ENCODE measurements around the gene DYSF. TPM values are rescaled to one million over a fixed set of nuclear protein-coding genes. Genes with fewer than 3 reads are reported as not detected.

Gene DYSF
- total and polyA plus RNA-seq, 2 donors = 5.8 to 9.2 TPM

GRCh38 chr2:71460056-71460455 lies 6.7 kb downstream of the DYSF start:
- no peak overlapping the region for H3K4me3 ChIP-seq (ENCODE audit: low read length in 2 of 2)
- peaks cover 5 to 31% of the 10 kb centered on the region in 2 donors for H3K27me3 ChIP-seq (ENCODE audit: control insufficient read depth in 2 of 2, insufficient read depth in 1 of 2, low read length in 1 of 2)
- peaks cover 0 to 10% of the 10 kb centered on the region in 2 donors for H3K4me1 ChIP-seq (ENCODE audit: control insufficient read depth in 2 of 2, insufficient read depth in 2 of 2, low read length in 2 of 2)
- no peaks in the 10 kb centered on the region for H3K36me3 ChIP-seq (ENCODE audit: control insufficient read depth in 2 of 2, insufficient read depth in 2 of 2, low read length in 1 of 2)
- no peak overlapping the region for H3K27ac ChIP-seq (ENCODE audit: low read depth in 1 of 2, low read length in 1 of 2)
- H3K9me3 ChIP-seq (ENCODE audit: control insufficient read depth in 2 of 2, insufficient read depth in 1 of 2, low read length in 1 of 2) = peaks cover 7 to 25% of the 10 kb centered on the region in 2 donors
- no peak for DNase-seq (ENCODE audit: low read depth in 6 of 9, low spot score in 9 of 9)
- 97% methylated on average over 6 of the region's 6 CpGs for WGBS

DNA sequence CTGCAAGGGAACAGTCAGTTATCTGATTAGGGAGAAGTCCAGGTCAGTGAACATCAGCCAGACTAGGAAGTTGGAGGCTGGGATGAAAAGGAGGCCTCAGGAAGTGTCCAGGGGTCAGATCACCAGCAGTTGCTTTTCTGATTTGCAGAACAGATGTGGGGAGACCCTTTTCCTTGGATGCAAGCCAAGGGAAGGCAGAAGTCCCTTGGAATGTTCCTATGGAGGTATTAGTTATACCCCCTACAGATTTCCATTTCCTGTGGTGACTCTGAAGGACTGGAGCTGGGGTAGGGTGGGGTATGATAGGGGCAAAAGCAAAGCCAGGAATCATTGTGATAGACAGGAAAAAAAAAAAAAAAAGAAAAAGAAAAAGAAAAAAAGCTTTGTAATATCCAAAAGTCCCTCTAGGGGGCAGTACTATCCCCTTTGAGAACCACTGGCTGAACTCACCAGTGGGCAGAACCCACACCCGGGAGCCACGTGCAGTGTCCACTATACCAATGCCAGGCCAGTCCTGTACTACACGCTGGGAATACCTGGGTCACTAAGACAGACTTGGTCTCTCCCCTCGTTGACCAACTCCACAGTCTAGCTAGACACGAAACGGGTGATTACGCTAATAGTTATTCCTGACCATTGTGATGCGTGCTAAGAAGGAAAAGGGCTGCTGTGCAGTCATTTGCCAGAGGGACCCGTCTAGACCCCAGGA lies 7.4 kb downstream of the DYSF start:
- WGBS = 79% methylated on average over 9 of the region's 9 CpGs
- DNase-seq (ENCODE audit: low read depth in 6 of 9, low spot score in 9 of 9) = no peak

GRCh38 chr2:71461304-71461671 lies 7.9 kb downstream of the DYSF start:
- Histone ChIP-seq H3K9me3 (ENCODE audit: control insufficient read depth in 2 of 2, insufficient read depth in 1 of 2, low read length in 1 of 2) (peaks cover 7 to 25% of the 10 kb centered on the region in 2 donors), H3K27ac (ENCODE audit: low read depth in 1 of 2, low read length in 1 of 2) (no peak overlapping the region), H3K4me3 (ENCODE audit: low read length in 2 of 2) (no peak overlapping the region), H3K36me3 (ENCODE audit: control insufficient read depth in 2 of 2, insufficient read depth in 2 of 2, low read length in 1 of 2) (no peaks in the 10 kb centered on the region), H3K4me1 (ENCODE audit: control insufficient read depth in 2 of 2, insufficient read depth in 2 of 2, low read length in 2 of 2) (peaks cover 0 to 3% of the 10 kb centered on the region in 2 donors), H3K27me3 (ENCODE audit: control insufficient read depth in 2 of 2, insufficient read depth in 1 of 2, low read length in 1 of 2) (peaks cover 13 to 36% of the 10 kb centered on the region in 2 donors)
- no peak for DNase-seq (ENCODE audit: low read depth in 6 of 9, low spot score in 9 of 9)
- 56% methylated on average over 5 of the region's 5 CpGs for WGBS

More for the DNA sequence above, 7.4 kb downstream of the DYSF start:
- peaks cover 0 to 4% of the 10 kb centered on the region in 2 donors for H3K4me1 ChIP-seq (ENCODE audit: control insufficient read depth in 2 of 2, insufficient read depth in 2 of 2, low read length in 2 of 2)
- no peak overlapping the region for H3K4me3 ChIP-seq (ENCODE audit: low read length in 2 of 2)
- H3K27me3 ChIP-seq (ENCODE audit: control insufficient read depth in 2 of 2, insufficient read depth in 1 of 2, low read length in 1 of 2) = peaks cover 8 to 31% of the 10 kb centered on the region in 2 donors
- H3K9me3 ChIP-seq (ENCODE audit: control insufficient read depth in 2 of 2, insufficient read depth in 1 of 2, low read length in 1 of 2) = peaks cover 7 to 25% of the 10 kb centered on the region in 2 donors
- no peaks in the 10 kb centered on the region for H3K36me3 ChIP-seq (ENCODE audit: control insufficient read depth in 2 of 2, insufficient read depth in 2 of 2, low read length in 1 of 2)
- no peak overlapping the region for H3K27ac ChIP-seq (ENCODE audit: low read depth in 1 of 2, low read length in 1 of 2)

DNA sequence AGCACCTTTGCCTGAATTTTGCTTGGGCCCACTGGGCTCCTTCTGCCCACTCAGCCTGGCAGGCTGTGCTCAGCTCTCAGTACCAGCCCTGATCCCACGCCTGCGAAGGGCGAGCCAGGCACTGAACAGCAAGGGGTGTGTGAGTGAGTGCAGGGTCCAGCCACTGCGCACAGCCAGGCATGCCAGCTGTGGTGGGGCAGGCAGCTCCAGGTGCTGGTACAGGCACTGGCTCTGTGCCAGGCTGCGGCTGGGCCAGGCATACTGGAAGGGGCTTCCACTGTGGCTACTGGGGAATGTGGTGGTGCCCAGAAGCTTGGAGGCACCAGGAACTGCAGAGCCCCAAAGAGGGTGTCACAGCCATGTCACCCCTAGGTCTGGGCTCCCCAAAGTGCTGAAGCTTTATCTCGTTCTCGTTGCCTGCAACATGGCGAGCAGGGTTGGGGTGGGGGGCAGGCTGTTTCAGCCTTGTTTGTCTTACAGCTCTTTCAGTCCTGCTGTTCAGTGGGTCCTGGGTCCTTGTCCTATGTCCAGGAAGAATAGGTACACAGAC lies 8.8 kb downstream of the DYSF start:
- WGBS = 93% methylated on average over 8 of the region's 8 CpGs
- no peak for DNase-seq (ENCODE audit: low read depth in 6 of 9, low spot score in 9 of 9)
- H3K36me3 ChIP-seq (ENCODE audit: control insufficient read depth in 2 of 2, insufficient read depth in 2 of 2, low read length in 1 of 2) = no peaks in the 10 kb centered on the region

DNA sequence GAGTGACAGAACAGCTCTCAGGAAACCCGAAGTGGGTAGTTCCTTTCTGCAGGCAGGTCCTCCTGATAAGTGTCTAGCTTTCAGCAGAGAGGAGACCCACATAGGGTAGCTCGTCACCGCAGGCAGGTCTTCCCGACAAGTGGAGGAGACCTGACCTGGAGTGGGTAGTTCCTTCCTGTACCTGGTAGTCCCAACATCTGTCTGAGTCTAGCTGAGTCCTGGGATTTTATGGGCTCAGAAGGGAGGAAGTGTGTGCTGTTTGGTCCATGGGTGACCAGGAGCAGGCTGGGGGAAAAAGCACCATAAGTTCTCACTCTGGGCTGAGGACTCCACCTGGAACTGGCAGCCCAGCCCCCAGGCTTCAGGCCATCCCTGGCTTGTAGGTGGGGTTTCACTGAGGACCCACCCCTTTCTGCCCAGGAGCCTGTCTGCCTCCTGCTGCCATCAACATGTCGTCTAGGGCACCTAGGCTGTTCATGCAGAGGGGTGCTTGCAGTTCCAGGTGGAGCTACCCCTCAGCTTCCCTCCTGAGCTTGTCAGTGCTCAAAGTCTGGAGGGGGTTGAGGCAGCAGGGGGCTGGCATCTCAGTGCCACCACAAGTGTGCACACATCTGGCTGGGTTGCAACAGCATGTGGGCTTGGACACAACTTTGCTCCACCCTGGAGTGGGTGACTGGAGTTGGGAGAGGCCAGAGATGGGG lies 9.4 kb downstream of the DYSF start:
- Histone ChIP-seq H3K4me1 (ENCODE audit: control insufficient read depth in 2 of 2, insufficient read depth in 2 of 2, low read length in 2 of 2) (peaks cover 0 to 3% of the 10 kb centered on the region in 2 donors), H3K27me3 (ENCODE audit: control insufficient read depth in 2 of 2, insufficient read depth in 1 of 2, low read length in 1 of 2) (peaks cover 28 to 50% of the 10 kb centered on the region in 2 donors), H3K4me3 (ENCODE audit: low read length in 2 of 2) (no peak overlapping the region), H3K27ac (ENCODE audit: low read depth in 1 of 2, low read length in 1 of 2) (no peak overlapping the region), H3K9me3 (ENCODE audit: control insufficient read depth in 2 of 2, insufficient read depth in 1 of 2, low read length in 1 of 2) (peaks cover 7 to 28% of the 10 kb centered on the region in 2 donors), H3K36me3 (ENCODE audit: control insufficient read depth in 2 of 2, insufficient read depth in 2 of 2, low read length in 1 of 2) (no peaks in the 10 kb centered on the region)
- no peak for DNase-seq (ENCODE audit: low read depth in 6 of 9, low spot score in 9 of 9)
- 94% methylated on average over 5 of the region's 5 CpGs for WGBS

More for the DNA sequence above, 8.8 kb downstream of the DYSF start:
- H3K4me3 ChIP-seq (ENCODE audit: low read length in 2 of 2) = no peak overlapping the region
- no peak overlapping the region for H3K27ac ChIP-seq (ENCODE audit: low read depth in 1 of 2, low read length in 1 of 2)
- peaks cover 0 to 3% of the 10 kb centered on the region in 2 donors for H3K4me1 ChIP-seq (ENCODE audit: control insufficient read depth in 2 of 2, insufficient read depth in 2 of 2, low read length in 2 of 2)
- H3K9me3 ChIP-seq (ENCODE audit: control insufficient read depth in 2 of 2, insufficient read depth in 1 of 2, low read length in 1 of 2) = peaks cover 7 to 28% of the 10 kb centered on the region in 2 donors
- peaks cover 22 to 43% of the 10 kb centered on the region in 2 donors for H3K27me3 ChIP-seq (ENCODE audit: control insufficient read depth in 2 of 2, insufficient read depth in 1 of 2, low read length in 1 of 2)

DNA sequence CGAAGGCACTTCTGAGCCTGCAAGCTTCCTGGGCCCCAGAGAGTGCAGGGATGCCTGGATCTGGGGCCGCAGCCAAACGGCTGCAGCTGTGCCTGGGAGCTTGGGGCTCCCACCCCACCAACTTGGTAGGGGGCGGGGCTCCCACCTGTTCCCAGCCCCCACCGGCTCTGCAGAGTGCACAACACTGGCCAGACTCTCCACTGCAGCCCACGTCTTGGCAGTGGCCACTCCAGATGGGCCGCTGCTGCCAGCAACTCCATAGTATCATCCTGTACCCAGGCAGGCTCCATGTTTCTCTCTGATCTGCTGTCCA lies 9.9 kb downstream of the DYSF start:
- no peak overlapping the region for H3K27ac ChIP-seq (ENCODE audit: low read depth in 1 of 2, low read length in 1 of 2)
- H3K9me3 ChIP-seq (ENCODE audit: control insufficient read depth in 2 of 2, insufficient read depth in 1 of 2, low read length in 1 of 2) = peaks cover 7 to 28% of the 10 kb centered on the region in 2 donors
- DNase-seq (ENCODE audit: low read depth in 6 of 9, low spot score in 9 of 9) = no peak
- peaks cover 0 to 3% of the 10 kb centered on the region in 2 donors for H3K4me1 ChIP-seq (ENCODE audit: control insufficient read depth in 2 of 2, insufficient read depth in 2 of 2, low read length in 2 of 2)
- peaks cover 32 to 55% of the 10 kb centered on the region in 2 donors for H3K27me3 ChIP-seq (ENCODE audit: control insufficient read depth in 2 of 2, insufficient read depth in 1 of 2, low read length in 1 of 2)
- H3K4me3 ChIP-seq (ENCODE audit: low read length in 2 of 2) = no peak overlapping the region
- WGBS = 93% methylated on average over 7 of the region's 7 CpGs
- H3K36me3 ChIP-seq (ENCODE audit: control insufficient read depth in 2 of 2, insufficient read depth in 2 of 2, low read length in 1 of 2) = no peaks in the 10 kb centered on the region

GRCh38 chr2:71464389-71464788 lies 11.0 kb downstream of the DYSF start:
- Histone ChIP-seq H3K4me3 (ENCODE audit: low read length in 2 of 2) (no peak overlapping the region), H3K27ac (ENCODE audit: low read depth in 1 of 2, low read length in 1 of 2) (no peak overlapping the region), H3K27me3 (ENCODE audit: control insufficient read depth in 2 of 2, insufficient read depth in 1 of 2, low read length in 1 of 2) (peaks cover 36 to 66% of the 10 kb centered on the region in 2 donors), H3K4me1 (ENCODE audit: control insufficient read depth in 2 of 2, insufficient read depth in 2 of 2, low read length in 2 of 2) (peaks cover 0 to 5% of the 10 kb centered on the region in 2 donors), H3K9me3 (ENCODE audit: control insufficient read depth in 2 of 2, insufficient read depth in 1 of 2, low read length in 1 of 2) (peaks cover 7 to 28% of the 10 kb centered on the region in 2 donors), H3K36me3 (ENCODE audit: control insufficient read depth in 2 of 2, insufficient read depth in 2 of 2, low read length in 1 of 2) (no peaks in the 10 kb centered on the region)
- WGBS = 94% methylated on average over 6 of the region's 6 CpGs
- DNase-seq (ENCODE audit: low read depth in 6 of 9, low spot score in 9 of 9) = no peak

DNA sequence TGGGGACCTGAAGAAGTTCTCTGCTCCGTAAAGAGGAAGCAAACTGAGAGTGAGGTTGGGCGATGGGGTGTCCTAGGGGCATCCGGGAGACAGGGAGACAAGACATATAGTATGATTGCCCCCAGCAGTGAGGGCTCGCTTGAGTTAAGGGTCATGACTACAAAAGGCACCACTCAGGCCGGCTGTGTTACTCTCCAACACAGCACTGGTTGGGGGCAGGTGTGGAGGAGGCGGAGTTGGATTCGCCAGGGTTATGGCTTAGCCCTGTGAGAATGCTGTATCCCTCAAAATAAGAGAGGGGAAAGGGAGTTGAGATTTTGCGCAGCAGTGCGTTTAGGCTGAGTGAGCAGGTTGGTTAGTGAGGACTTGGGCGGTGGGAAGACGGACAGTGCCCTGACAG lies 12.0 kb downstream of the DYSF start:
- 68% methylated on average over 11 of the region's 11 CpGs for WGBS
- Histone ChIP-seq H3K9me3 (ENCODE audit: control insufficient read depth in 2 of 2, insufficient read depth in 1 of 2, low read length in 1 of 2) (peaks cover 7 to 28% of the 10 kb centered on the region in 2 donors), H3K27ac (ENCODE audit: low read depth in 1 of 2, low read length in 1 of 2) (no peak overlapping the region), H3K4me3 (ENCODE audit: low read length in 2 of 2) (no peak overlapping the region), H3K27me3 (ENCODE audit: control insufficient read depth in 2 of 2, insufficient read depth in 1 of 2, low read length in 1 of 2) (peaks cover 36 to 72% of the 10 kb centered on the region in 2 donors), H3K4me1 (ENCODE audit: control insufficient read depth in 2 of 2, insufficient read depth in 2 of 2, low read length in 2 of 2) (peaks cover 0 to 5% of the 10 kb centered on the region in 2 donors), H3K36me3 (ENCODE audit: control insufficient read depth in 2 of 2, insufficient read depth in 2 of 2, low read length in 1 of 2) (no peaks in the 10 kb centered on the region)
- DNase-seq (ENCODE audit: low read depth in 6 of 9, low spot score in 9 of 9) = no peak

- H3K9me3 ChIP-seq (ENCODE audit: control insufficient read depth in 2 of 2, insufficient read depth in 1 of 2, low read length in 1 of 2) = peaks cover 7 to 28% of the 10 kb centered on the region in 2 donors
- H3K27me3 ChIP-seq (ENCODE audit: control insufficient read depth in 2 of 2, insufficient read depth in 1 of 2, low read length in 1 of 2) = peaks cover 36 to 72% of the 10 kb centered on the region in 2 donors
- no peak overlapping the region for H3K4me3 ChIP-seq (ENCODE audit: low read length in 2 of 2)
- DNase-seq (ENCODE audit: low read depth in 6 of 9, low spot score in 9 of 9) = no peak
- no peak overlapping the region for H3K27ac ChIP-seq (ENCODE audit: low read depth in 1 of 2, low read length in 1 of 2)
- H3K4me1 ChIP-seq (ENCODE audit: control insufficient read depth in 2 of 2, insufficient read depth in 2 of 2, low read length in 2 of 2) = peaks cover 0 to 5% of the 10 kb centered on the region in 2 donors
- H3K36me3 ChIP-seq (ENCODE audit: control insufficient read depth in 2 of 2, insufficient read depth in 2 of 2, low read length in 1 of 2) = no peaks in the 10 kb centered on the region
- WGBS = 13% methylated on average over 23 of the region's 23 CpGs
Measured at GRCh38 chr2:71465961-71466300, 12.6 kb downstream of the DYSF start.
